ENCODE measurements around the gene TPO.

TPO gene

DNA sequence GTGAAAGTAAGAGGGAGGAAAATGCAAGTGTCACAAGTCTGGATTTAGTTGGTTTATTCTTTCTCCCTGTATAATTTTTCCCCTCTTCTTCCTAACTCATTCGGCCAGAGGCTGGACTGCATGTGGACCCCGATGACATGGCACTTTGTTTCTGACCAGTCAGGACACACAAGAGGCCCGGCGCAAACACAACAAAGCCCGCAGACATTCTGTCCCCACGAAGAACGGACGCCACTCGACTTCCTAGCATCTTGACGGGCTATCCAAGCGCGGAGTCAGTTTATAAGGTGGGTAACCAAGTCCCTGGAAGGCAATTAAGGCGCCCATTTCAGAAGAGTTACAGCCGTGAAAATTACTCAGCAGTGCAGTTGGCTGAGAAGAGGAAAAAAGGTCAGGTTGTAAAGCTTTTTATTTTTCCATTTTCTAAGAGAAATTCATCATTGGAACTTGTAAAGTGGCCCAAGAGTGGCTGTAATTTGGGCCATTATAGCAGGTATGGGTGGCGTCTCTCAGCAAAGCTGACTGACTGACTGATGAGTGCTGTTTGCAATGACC is at the start of gene TPO:
TSS of gene TPO (plus strand) at position 308 of the 555 bp plus-strand sequence. CDS start 946 bp downstream, outside the sequence.
- TF ChIP-seq GATA2 (IDR thresholded peaks at IDR 0.05; ENCODE audit: low read depth, low read length) (no peak), GATA3 (IDR thresholded peaks at IDR 0.05; ENCODE audit: low read depth, low read length) (no peak)

DNA sequence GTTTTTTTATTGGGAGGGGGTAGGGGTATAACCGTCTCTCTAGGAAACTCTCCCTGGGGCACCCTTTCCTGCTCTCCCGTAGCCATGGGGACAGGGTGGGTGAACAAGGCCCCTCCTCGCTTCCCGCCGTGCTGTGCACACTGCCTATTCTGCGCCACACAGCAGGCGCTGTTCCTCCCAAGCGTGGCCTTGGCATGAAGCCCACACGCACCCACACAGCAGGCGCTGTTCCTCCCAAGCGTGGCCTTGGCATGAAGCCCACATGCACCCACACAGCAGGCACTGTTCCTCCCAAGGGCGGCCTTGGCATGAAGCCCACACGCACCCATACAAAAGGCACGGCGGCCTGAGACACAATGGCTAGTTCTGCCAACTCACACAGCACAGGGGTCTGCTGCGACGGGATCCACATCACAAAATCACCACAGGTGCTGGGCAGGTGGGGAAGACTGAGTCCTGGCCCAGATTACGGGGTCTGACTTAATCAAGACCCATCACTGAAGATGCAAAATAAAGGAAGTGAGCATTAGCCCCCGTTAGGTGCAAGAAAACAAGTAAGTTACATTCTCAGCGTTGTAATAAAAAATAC is 46.6 kb upstream of the TPO start:
- TF ChIP-seq GATA3 (IDR thresholded peaks at IDR 0.05; ENCODE audit: low read depth, low read length) (no peak), GATA2 (IDR thresholded peaks at IDR 0.05; ENCODE audit: low read depth, low read length) (no peak)

DNA sequence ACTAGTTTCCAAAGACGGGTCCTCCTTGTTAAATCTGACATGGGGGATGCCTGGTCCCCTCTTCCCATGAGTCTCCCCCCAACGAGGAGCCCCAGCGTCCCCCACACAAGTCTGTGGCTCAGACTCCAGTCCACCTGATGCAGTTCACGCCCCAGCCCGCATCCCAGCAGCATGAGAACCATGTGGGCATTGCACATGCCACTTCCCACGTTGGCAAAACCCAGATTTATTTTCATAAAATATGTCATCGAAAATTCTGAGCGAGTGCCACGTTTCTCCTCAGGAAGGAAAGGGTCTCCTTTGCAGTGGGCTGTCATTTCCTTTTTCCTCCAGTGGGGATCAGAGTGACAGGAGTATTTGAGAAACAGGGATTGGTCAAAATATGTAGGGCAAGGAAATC is 45.7 kb upstream of the TPO start:
- TF ChIP-seq GATA2 (IDR thresholded peaks at IDR 0.05; ENCODE audit: low read depth, low read length) (no peak), GATA3 (IDR thresholded peaks at IDR 0.05; ENCODE audit: low read depth, low read length) (no peak)

DNA sequence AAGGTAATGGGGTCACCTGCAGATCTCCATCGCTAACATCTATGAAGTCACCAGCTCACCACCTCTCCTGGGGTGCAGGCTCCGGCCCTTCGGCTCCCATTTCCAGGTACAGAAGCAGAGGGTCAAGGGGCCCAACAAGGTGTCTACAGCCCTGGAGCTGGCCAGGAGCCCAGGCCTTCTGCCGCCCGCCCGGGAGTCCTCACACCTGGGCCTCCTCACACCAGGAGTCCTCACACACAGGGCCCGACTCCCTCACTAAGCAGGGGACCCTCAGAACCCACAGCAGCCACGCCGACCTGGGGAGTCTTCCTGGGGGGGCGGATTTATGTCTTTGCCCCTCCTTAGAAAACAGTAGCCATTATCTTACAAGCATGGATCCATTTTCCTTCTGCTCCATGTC is 43.4 kb upstream of the TPO start:
- TF ChIP-seq GATA3 (IDR thresholded peaks at IDR 0.05; ENCODE audit: low read depth, low read length): no peak
- TF ChIP-seq GATA2 (IDR thresholded peaks at IDR 0.05; ENCODE audit: low read depth, low read length): no peak

DNA sequence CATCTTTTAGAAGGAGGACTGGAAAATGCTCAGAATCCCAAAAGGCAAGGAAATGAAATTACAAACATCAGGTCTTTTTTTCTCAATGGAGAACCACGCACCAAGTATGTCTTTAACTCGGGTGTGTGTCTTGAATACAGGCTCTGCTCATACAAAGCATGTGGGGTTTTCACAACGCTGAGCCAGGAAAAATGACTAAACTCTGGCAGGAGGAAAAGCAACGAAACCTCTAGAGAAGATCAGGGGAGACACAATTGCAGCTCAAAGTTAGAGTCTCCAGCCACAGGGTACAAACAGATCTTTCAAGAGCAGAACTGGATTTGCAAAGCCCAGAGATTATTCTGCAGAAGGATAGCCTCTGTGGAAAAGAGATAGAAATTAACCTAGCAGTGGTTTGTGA is 42.8 kb upstream of the TPO start:
- TF ChIP-seq GATA2 (IDR thresholded peaks at IDR 0.05; ENCODE audit: low read depth, low read length): no peak
- TF ChIP-seq GATA3 (IDR thresholded peaks at IDR 0.05; ENCODE audit: low read depth, low read length): no peak

DNA sequence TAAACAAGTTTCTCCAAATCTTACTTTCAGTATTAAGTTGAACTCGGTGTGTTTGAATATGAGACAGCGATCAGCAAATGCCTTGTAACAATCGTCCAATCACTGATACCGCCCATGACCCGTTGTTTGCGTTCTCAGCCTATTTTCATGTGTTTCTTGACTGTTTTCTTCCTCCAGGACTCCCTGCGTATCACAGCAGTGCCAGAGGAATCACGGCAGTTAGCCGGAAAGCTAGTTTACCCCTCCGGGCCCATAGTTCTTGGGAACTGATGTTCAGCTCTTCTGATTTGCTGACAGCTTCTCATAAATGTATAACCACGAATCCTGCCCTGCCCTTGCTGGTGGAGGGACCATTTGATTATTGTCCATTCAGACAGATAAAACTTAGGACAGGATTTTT is 42.2 kb upstream of the TPO start:
- TF ChIP-seq GATA2 (IDR thresholded peaks at IDR 0.05; ENCODE audit: low read depth, low read length): no peak
- TF ChIP-seq GATA3 (IDR thresholded peaks at IDR 0.05; ENCODE audit: low read depth, low read length): no peak

DNA sequence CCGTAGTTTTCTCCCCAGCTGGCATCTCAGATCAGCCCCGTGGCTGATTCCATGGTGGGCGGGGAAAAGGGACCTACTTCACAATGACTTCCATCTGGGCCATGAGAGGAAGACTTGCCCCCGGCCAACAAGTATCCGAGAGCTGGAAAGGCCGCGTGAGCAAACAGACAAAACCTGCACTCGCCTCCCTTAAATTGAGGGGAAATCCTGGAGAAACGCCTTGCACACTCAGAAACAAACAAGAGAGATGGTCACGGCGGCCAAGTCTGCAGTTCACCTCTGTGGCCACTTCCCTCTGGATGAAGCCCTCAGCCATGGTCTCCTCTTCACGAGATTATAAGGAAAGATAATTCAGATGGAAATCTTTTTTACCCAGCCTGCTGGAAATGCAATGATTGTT is 39.4 kb upstream of the TPO start:
- TF ChIP-seq GATA3 (IDR thresholded peaks at IDR 0.05; ENCODE audit: low read depth, low read length) (no peak), GATA2 (IDR thresholded peaks at IDR 0.05; ENCODE audit: low read depth, low read length) (no peak)

DNA sequence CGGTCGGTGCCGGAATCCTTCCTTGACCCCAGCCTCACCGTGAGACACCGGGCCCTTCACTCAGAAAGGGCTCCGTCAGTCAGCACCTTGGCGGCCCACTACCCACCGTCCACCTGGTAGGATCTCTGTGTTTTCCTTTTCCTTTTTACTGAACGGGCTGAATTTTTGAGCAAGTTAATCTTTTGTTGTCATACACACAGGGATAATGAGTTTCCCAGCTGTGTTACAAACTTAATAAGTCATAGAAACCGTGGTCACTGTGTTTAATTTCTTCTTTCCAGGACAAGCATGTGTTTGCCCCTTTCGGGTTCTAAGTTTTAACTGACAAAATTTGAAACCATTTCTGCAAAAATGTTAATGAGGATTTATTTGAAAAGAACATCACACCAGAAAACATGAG is 39.0 kb upstream of the TPO start:
- TF ChIP-seq GATA2 (IDR thresholded peaks at IDR 0.05; ENCODE audit: low read depth, low read length) (no peak), GATA3 (IDR thresholded peaks at IDR 0.05; ENCODE audit: low read depth, low read length) (no peak)

DNA sequence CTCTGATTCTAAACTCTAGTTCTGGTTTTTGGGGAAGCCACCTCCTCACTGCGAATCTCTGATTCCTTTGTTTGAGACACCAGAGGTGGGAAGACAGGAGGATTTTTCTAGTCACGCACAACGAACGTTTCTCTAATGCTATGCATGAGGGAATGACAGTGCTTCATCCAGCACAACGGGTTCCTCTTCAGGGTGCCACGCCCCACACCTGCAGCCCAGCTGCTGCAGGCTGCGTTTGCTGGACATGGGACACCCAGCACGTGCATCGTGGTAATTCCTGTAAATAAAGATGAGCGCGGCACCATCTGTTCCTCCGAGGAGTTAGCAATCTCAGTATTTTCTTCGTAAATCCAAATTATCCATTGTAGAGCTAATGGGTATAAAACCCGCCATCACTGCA is 37.5 kb upstream of the TPO start:
- TF ChIP-seq GATA3 (IDR thresholded peaks at IDR 0.05; ENCODE audit: low read depth, low read length) (no peak), GATA2 (IDR thresholded peaks at IDR 0.05; ENCODE audit: low read depth, low read length) (no peak)

DNA sequence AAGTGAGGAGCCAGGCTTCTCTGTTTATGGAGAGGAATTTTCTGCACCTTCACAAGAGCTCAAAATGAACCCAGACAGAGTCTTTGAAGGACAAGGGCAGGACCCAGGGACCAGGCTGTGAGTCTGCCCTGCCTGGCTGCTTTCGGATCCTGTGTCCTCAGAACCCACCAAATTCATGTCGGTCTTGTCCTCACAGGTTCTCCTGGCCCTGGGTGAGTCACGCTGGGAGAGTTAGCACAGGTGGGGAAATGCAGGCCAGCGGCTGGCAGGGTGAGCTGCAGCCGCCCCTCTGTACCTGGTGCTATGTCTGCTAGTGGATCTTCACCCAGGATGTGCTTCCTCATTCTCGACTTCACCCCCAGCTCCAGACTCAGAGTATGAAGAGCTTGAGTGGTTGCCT is 35.8 kb upstream of the TPO start:
- TF ChIP-seq GATA2 (IDR thresholded peaks at IDR 0.05; ENCODE audit: low read depth, low read length): no peak
- no peak for TF ChIP-seq GATA3 (IDR thresholded peaks at IDR 0.05; ENCODE audit: low read depth, low read length)

DNA sequence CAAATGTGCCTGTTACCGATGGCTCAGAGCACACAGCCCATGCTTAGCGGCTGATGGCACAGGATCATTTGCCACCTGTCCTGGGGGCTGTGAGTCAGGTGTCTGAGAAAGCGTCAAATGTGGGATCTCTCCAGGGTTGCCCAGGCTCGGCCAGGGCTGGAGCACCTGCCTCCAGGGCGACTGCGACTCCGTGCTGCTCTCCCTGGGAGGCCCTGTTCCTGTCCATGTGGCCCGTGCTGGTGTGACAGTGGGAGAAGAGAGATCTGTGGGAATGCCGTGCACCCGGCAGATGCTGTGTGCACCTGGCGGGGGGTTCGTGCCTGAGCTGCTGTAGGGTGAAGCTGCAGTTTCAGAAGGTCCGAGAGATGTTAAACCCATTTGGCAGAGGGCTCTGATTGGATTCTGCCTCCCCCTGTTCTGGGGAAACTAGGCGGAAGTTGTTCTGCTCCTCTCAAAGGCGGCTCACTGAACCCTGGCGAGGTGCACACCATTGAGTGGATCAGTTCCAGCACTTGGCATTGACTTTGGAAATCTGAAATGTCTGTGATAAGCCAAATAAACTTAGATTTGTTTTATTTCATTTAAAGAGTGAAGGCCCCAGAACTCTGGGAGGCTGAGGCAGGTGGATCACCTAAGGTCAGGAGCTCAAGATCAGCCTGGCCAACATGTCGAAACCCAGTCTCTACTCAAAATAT is 34.7 kb upstream of the TPO start:
- TF ChIP-seq GATA2 (IDR thresholded peaks at IDR 0.05; ENCODE audit: low read depth, low read length) (no peak), GATA3 (IDR thresholded peaks at IDR 0.05; ENCODE audit: low read depth, low read length) (no peak)

DNA sequence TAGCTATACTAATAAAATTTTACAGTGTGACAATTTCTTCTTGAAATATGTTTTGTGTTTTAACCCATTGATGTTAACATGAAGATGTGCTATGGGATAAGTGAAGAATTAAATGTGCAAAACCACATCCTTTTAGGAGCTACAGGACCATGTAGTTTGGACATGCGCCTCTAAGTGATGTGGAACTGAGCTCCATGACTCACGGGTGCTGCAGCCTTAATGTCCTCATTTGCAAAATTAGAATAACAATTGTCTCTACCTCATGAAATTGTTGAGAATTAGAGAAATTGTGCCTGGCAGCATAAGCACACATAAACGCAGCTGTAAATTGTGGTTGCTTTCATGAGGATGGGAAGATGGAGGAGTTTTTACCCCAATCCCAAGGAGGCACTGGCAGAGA is 31.6 kb upstream of the TPO start:
- TF ChIP-seq GATA3 (IDR thresholded peaks at IDR 0.05; ENCODE audit: low read depth, low read length): no peak
- no peak for TF ChIP-seq GATA2 (IDR thresholded peaks at IDR 0.05; ENCODE audit: low read depth, low read length)

DNA sequence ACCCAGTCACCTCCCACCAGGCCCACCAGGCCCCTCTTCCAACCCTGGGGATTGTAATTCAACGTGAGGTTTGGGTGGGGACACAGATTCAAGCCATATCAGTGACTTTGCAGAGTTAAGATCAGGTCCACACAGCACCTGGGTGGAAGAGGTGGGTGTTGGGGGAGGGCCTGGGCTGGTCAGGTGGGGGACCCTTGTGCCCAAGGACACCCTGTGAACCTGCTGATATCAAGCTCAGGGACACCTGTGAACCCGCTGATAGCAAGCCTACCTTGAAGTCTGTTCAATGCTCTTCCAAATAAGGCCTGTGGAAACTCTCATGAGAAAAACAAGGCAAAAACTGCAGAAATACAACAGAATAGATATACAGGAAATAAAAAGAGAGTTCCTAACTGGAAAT is 19.9 kb upstream of the TPO start:
- no peak for TF ChIP-seq GATA2 (IDR thresholded peaks at IDR 0.05; ENCODE audit: low read depth, low read length)
- no peak for TF ChIP-seq GATA3 (IDR thresholded peaks at IDR 0.05; ENCODE audit: low read depth, low read length)

DNA sequence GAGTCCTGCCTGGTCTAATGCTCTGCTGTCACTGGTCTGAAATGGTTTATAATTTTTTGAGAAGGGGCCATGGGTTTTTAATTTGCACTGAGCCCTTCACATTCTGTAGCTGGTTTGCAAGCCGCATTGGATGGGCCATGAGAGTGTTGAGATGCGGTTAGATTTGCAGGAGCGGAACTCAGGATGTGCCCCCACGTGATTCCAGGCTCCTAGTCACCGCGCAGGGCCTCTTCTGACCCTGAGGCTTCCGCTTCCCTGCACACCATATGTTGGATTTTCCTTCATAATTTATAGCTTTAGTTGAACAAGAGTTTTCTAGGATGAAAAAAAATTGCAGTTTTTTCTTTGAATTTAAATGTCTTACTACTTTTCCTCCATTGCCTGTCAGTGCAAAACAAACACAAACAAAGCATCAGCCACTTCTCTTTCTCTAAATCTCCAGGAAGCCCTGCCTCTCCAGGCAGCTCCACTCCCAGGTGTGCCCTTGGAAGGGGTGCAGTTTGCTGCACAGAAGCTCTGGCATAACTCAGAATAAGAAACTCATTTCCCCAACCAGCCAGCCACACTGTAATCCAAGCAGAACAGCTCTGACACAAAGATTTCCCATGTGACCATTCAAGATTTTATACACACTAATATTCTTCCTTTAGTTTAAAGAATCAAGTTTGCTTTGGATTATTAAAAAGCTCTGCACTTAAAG is 18.4 kb upstream of the TPO start:
- TF ChIP-seq GATA2 (IDR thresholded peaks at IDR 0.05; ENCODE audit: low read depth, low read length): no peak
- no peak for TF ChIP-seq GATA3 (IDR thresholded peaks at IDR 0.05; ENCODE audit: low read depth, low read length)

DNA sequence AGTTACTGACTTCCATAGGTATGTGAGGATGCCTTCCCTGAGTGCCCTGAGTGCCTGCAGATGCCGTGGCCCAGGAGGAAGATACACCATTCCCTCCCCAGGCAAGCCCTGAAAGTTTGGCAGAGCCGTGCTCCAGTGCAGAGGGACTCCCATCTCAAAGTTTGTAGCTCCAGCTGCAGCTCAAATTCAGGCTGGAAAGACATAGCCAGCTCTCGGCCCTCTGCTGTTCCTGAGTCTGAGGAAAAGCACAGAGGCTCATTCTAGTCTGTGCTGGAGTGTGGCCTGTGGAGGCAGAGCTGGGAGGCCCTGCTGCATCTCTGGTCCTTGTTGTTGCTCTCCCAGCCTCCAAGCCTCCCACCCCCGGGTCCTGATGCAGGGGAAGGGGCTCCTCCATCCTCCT is 15.9 kb upstream of the TPO start:
- TF ChIP-seq GATA2 (IDR thresholded peaks at IDR 0.05; ENCODE audit: low read depth, low read length) (no peak), GATA3 (IDR thresholded peaks at IDR 0.05; ENCODE audit: low read depth, low read length) (no peak)
